ENCODE measurements around the gene VPS45. TPM values are rescaled to one million over a fixed set of nuclear protein-coding genes. Genes with fewer than 3 reads are reported as not detected.

The VPS45 gene
- total and polyA plus RNA-seq, 2 donors from 2014 or later: 33.1 to 41.7 TPM

DNA sequence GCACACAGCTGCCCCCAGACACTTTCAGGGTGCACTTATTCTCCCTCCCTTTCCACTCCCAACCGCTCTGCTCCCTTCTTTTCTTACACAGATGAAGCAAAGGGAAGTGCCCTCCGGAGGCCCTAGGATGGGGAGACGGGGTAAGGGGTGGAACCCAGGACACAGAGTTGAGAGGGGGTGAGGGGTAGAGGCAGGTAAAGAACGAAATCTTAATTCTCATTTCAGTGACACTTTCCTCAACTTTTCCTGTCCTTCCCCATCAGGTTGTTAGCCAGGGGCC, 94.9 kb downstream of the VPS45 start:
- Histone ChIP-seq H3K9me3 (ENCODE audit: control insufficient read depth in 2 of 3, insufficient read depth in 1 of 3, low read length in 3 of 3) (no peaks in the 10 kb centered on the region), H3K9ac (ENCODE audit: low read length in 3 of 3) (peak overlapping the region in 2 of 3 donors; percentile 10 to 87), H3K36me3 (ENCODE audit: control insufficient read depth in 2 of 3, insufficient read depth in 3 of 3, low read length in 3 of 3) (peaks cover 0 to 2% (median 0%) of the 10 kb centered on the region in 3 donors), H3K27me3 (ENCODE audit: control insufficient read depth, insufficient read depth, low read length) (no peaks in the 10 kb centered on the region), H3K27ac (ENCODE audit: low read depth in 2 of 2, low read length in 2 of 2) (peak overlapping the region; percentile 77 to 90), H3K4me1 (ENCODE audit: control insufficient read depth in 2 of 3, insufficient read depth in 2 of 3, low read depth in 1 of 3, low read length in 3 of 3) (peaks cover 7 to 19% (median 9%) of the 10 kb centered on the region in 3 donors), H3K4me3 (ENCODE audit: low read length in 3 of 3) (peak overlapping the region in 2 of 3 donors; percentile 56 to 65)
- intact Hi-C loops (cut with DNase I): no loop called here
- no peak for FAIRE-seq
- TF ChIP-seq, protein P1, sequence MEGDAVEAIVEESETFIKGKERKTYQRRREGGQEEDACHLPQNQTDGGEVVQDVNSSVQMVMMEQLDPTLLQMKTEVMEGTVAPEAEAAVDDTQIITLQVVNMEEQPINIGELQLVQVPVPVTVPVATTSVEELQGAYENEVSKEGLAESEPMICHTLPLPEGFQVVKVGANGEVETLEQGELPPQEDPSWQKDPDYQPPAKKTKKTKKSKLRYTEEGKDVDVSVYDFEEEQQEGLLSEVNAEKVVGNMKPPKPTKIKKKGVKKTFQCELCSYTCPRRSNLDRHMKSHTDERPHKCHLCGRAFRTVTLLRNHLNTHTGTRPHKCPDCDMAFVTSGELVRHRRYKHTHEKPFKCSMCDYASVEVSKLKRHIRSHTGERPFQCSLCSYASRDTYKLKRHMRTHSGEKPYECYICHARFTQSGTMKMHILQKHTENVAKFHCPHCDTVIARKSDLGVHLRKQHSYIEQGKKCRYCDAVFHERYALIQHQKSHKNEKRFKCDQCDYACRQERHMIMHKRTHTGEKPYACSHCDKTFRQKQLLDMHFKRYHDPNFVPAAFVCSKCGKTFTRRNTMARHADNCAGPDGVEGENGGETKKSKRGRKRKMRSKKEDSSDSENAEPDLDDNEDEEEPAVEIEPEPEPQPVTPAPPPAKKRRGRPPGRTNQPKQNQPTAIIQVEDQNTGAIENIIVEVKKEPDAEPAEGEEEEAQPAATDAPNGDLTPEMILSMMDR (IDR thresholded peaks at IDR 0.05; ENCODE audit: borderline replicate concordance, extremely low read depth, insufficient read depth): no peak
- no peak for DNase-seq

DNA sequence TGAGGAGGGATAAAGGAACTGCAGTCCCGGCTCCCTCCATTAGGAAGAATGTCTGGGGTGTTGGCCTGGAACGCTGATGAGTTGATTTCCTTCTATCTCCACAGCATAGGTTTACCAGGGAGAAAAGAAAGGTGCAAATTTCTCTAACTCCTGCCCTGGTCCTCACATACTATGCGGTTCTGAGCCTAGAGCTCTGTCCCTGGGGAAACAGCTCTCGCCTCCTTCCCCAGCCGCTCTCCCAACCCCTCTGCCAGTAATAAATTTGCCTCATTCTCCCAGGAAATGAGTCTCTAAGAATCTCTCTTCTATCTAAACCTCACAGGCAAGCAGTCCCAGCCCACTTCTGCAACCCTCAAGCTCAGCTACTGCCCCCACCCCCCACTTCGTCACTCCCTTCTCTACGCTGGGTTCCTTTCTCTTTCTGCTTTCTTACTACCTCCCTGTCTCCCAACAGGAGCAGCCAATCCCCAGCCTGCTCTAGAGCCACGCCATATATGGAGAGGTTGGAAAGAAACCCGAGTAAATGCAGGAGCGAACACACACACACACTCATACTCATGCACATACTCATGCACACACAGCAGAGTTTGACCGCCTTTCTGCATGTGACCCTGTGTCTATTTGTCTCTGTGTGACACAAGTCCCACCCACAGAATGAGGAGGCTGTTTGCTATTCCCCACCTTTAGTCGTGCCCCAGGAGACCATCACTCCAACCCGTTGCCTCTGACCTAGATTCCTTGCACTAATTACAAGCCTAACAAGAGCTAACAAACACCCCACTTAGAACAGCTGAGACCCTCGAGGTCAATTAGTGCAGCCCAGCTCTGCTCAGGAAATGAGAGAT, 95.5 kb downstream of the VPS45 start:
- peak; percentile 35 for FAIRE-seq

DNA sequence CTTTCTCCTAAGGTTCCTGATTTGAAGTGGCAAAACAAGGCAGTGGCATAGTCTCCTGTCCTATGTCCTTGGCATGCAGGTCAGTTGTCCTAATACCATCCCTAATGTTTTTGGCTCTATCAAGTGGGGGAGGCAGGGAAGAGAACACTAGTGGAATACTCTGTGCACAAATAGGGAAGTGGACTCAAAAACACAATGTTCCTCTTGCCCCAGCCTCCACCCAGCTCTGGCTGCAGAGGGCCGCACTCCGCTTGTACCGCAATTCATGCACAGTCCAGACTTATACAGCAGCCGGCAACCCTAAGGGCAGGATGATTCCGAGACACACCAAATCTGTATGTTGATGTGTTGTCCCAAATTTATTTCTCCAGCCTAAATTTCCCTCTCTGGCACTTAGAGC, 96.6 kb downstream of the VPS45 start:
- intact Hi-C loops (cut with DNase I): no loop called here
- Histone ChIP-seq H3K9ac (ENCODE audit: low read length in 3 of 3) (no peak overlapping the region), H3K4me3 (ENCODE audit: low read length in 3 of 3) (no peak overlapping the region), H3K4me1 (ENCODE audit: control insufficient read depth in 2 of 3, insufficient read depth in 2 of 3, low read depth in 1 of 3, low read length in 3 of 3) (peaks cover 7 to 19% (median 9%) of the 10 kb centered on the region in 3 donors), H3K36me3 (ENCODE audit: control insufficient read depth in 2 of 3, insufficient read depth in 3 of 3, low read length in 3 of 3) (no peaks in the 10 kb centered on the region), H3K27me3 (ENCODE audit: control insufficient read depth, insufficient read depth, low read length) (no peaks in the 10 kb centered on the region), H3K27ac (ENCODE audit: low read depth in 2 of 2, low read length in 2 of 2) (no peak overlapping the region), H3K9me3 (ENCODE audit: control insufficient read depth in 2 of 3, insufficient read depth in 1 of 3, low read length in 3 of 3) (no peaks in the 10 kb centered on the region)
- FAIRE-seq (no peak), DNase-seq (no peak)
- TF ChIP-seq, protein P1 (IDR thresholded peaks at IDR 0.05; ENCODE audit: borderline replicate concordance, extremely low read depth, insufficient read depth): no peak

More for the DNA sequence above, 95.5 kb downstream of the VPS45 start:
- H3K4me1 ChIP-seq (ENCODE audit: control insufficient read depth in 2 of 3, insufficient read depth in 2 of 3, low read depth in 1 of 3, low read length in 3 of 3): peaks cover 7 to 19% (median 9%) of the 10 kb centered on the region in 3 donors
- H3K27ac ChIP-seq (ENCODE audit: low read depth in 2 of 2, low read length in 2 of 2): peak overlapping the region; percentile 77 to 90
- peak overlapping the region in 2 of 3 donors; percentile 77 to 87 for H3K9ac ChIP-seq (ENCODE audit: low read length in 3 of 3)
- intact Hi-C loops (cut with DNase I): no loop called here
- DNase-seq: peak; percentile 92 to 98 (median 95)
- peak overlapping the region; percentile 33 to 65 (median 56) for H3K4me3 ChIP-seq (ENCODE audit: low read length in 3 of 3)
- H3K9me3 ChIP-seq (ENCODE audit: control insufficient read depth in 2 of 3, insufficient read depth in 1 of 3, low read length in 3 of 3): no peaks in the 10 kb centered on the region
- TF ChIP-seq, protein P1 (IDR thresholded peaks at IDR 0.05; ENCODE audit: borderline replicate concordance, extremely low read depth, insufficient read depth): no peak
- H3K36me3 ChIP-seq (ENCODE audit: control insufficient read depth in 2 of 3, insufficient read depth in 3 of 3, low read length in 3 of 3): peaks cover 0 to 1% (median 0%) of the 10 kb centered on the region in 3 donors
- no peaks in the 10 kb centered on the region for H3K27me3 ChIP-seq (ENCODE audit: control insufficient read depth, insufficient read depth, low read length)

Data from kidney (tissue), 14 donors.